ENCODE results near the gene TMEFF2.

DNA sequence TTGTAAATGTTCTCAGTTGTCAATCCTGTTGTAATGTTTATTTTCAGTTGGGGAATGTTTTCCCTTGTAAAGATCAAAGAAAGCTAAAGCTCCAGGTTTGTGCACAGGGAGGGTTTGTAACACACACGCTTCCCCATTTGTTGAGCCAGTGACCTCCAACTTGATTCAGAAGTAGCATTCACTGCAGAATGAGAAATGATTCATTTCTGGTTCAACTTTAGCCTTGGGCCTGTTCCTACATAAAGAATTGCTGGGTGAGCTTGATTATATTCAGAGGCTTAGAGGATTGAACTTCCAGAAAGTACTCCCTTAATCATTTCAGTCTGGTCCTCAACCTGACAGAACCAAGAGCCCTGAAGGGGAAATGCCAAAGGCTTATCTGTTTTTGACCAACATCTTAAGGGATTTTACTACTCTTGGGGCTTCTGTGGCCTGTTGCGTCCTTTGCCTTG lies 277.3 kb downstream of the TMEFF2 start:
- no peak for TF ChIP-seq POLR2A (IDR thresholded peaks at IDR 0.05)
- TF ChIP-seq, protein P1, sequence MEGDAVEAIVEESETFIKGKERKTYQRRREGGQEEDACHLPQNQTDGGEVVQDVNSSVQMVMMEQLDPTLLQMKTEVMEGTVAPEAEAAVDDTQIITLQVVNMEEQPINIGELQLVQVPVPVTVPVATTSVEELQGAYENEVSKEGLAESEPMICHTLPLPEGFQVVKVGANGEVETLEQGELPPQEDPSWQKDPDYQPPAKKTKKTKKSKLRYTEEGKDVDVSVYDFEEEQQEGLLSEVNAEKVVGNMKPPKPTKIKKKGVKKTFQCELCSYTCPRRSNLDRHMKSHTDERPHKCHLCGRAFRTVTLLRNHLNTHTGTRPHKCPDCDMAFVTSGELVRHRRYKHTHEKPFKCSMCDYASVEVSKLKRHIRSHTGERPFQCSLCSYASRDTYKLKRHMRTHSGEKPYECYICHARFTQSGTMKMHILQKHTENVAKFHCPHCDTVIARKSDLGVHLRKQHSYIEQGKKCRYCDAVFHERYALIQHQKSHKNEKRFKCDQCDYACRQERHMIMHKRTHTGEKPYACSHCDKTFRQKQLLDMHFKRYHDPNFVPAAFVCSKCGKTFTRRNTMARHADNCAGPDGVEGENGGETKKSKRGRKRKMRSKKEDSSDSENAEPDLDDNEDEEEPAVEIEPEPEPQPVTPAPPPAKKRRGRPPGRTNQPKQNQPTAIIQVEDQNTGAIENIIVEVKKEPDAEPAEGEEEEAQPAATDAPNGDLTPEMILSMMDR (IDR thresholded peaks at IDR 0.05) = no peak
